Uterus (tissue), 2 donors: ENCODE data around the gene MFAP1.

Source experiments
- POLR2A ChIP-seq, 2 donors: fragments of 450-650 bp; IDR thresholded peaks; one replicate each; pipeline ENCODE4 v1.6.1; 2016; ENCODE audit warnings: antibody characterized with exemption in 2 of 2, mild to moderate bottlenecking in 1 of 2, moderate library complexity in 1 of 2
- TF ChIP-seq, protein P1 (sequence below), 4 experiments: fragments of 200-600 bp in 2 of 4; fragments of 450-650 bp in 2 of 4; sonication (generic) in 2 of 4; IDR thresholded peaks; one replicate each; pipeline ENCODE4 v1.5.1; 2016 to 2019; ENCODE audit warnings: antibody characterized with exemption in 4 of 4, mild to moderate bottlenecking in 2 of 4, moderate library complexity in 1 of 4

DNA sequence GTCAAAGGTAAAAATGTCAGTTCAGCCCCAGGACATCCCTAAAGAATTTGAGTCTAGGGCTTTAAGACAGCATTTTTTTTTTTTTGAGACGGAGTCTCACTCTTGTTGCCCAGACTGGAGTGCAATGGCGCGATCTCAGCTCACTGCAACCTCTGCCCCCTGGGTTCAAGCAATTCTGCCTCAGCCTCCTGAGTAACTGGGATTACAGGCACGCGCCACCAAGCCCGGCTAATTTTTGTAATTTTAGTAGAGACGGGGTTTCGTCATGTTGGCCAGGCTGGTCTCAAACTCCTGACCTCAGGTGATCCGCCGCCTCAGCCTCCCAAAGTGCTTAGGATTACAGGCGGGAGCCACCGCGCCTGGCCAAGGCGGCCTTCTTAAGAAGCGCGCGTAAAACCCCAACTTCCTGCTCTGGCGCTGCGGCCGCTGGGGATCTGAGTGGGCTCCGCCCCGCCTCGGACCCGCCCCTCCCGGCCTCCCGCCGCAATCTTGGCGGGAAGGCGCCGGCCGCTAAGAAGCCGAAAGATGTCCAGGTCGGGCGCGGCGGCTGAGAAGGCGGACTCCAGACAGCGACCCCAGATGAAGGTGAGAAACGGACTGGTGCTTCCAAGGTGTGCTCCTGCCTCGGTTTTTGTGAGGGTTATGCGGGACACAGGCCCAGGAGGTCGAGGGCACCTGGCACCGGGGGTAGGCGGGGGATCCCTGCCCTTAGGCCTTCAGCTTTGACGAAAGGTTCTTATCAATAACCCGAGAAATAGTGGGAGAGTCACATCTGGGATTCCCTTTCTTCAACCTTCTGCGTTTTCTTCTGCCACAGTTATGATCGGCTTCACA lies 2.2 kb upstream of the MFAP1 start, which contains the start of gene WDR76:
- TF ChIP-seq, protein P1, sequence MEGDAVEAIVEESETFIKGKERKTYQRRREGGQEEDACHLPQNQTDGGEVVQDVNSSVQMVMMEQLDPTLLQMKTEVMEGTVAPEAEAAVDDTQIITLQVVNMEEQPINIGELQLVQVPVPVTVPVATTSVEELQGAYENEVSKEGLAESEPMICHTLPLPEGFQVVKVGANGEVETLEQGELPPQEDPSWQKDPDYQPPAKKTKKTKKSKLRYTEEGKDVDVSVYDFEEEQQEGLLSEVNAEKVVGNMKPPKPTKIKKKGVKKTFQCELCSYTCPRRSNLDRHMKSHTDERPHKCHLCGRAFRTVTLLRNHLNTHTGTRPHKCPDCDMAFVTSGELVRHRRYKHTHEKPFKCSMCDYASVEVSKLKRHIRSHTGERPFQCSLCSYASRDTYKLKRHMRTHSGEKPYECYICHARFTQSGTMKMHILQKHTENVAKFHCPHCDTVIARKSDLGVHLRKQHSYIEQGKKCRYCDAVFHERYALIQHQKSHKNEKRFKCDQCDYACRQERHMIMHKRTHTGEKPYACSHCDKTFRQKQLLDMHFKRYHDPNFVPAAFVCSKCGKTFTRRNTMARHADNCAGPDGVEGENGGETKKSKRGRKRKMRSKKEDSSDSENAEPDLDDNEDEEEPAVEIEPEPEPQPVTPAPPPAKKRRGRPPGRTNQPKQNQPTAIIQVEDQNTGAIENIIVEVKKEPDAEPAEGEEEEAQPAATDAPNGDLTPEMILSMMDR (IDR thresholded peaks at IDR 0.05): no peak
- TF ChIP-seq POLR2A (IDR thresholded peaks at IDR 0.05): peak; percentile 23 to 30
